Measurements from ENCODE around the gene PEX11B. TPM values are rescaled to one million over a fixed set of nuclear protein-coding genes. Genes with fewer than 3 reads are reported as not detected.
A peak's percentile ranks its signal among the peaks of the same experiment; 100 is the strongest.

PEX11B gene
- total RNA-seq, 1 donor: 28.5 TPM

DNA sequence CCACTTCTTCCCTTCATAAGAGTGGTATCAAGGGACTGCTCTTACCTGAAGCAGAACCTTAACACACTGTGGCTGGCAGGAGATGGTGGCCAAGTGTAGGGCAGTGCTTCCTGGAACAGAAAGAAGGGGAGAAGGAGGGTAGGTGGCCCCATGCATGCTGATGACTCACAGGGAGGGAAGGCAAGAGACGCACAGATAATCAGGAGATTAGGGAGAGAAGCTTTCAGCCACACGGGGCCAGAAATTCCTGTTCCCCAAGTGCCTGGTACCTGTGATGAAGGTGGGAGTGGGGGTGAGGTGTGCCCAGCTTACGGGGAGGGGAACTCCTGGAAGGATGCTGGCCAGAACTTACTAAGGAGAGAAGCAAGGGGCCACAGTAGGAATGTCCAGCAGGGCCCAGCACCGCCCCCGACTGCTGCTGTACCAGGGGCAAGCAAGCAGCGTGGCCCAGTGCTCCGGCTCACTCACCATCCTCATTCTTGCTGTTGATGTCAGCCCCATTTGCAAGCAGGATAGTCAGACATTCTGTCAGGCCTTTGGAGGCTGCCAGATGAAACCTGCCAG lies 40.5 kb downstream of the PEX11B start:
- no peak overlapping the region for H3K4me3 ChIP-seq (ENCODE audit: low read depth, low read length)
- TF ChIP-seq, protein P1, sequence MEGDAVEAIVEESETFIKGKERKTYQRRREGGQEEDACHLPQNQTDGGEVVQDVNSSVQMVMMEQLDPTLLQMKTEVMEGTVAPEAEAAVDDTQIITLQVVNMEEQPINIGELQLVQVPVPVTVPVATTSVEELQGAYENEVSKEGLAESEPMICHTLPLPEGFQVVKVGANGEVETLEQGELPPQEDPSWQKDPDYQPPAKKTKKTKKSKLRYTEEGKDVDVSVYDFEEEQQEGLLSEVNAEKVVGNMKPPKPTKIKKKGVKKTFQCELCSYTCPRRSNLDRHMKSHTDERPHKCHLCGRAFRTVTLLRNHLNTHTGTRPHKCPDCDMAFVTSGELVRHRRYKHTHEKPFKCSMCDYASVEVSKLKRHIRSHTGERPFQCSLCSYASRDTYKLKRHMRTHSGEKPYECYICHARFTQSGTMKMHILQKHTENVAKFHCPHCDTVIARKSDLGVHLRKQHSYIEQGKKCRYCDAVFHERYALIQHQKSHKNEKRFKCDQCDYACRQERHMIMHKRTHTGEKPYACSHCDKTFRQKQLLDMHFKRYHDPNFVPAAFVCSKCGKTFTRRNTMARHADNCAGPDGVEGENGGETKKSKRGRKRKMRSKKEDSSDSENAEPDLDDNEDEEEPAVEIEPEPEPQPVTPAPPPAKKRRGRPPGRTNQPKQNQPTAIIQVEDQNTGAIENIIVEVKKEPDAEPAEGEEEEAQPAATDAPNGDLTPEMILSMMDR (IDR thresholded peaks at IDR 0.05; ENCODE audit: insufficient read depth, low read depth, low read length): no peak
- DNase-seq (ENCODE audit: low read depth): no peak

DNA sequence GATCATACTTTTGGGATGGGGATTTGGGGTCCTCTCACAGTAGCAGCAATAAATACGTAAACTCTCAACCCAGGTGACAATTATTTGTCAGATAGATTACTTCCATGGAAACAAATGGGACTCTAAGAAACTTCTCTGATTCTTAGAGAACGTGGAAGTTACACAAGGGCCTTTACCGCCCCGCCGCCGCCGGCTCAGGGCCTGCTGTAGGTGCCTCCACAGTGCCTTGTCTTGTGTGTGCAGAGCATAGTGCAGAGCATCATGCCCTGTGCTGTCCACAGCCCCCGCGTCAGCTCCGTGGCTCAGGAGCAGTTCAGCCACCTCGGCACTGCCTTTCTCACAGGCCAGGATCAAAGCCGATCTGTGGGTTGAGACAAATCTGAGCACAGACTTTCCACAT lies 43.9 kb downstream of the PEX11B start:
- DNase-seq (ENCODE audit: low read depth): no peak
- TF ChIP-seq, protein P1 (IDR thresholded peaks at IDR 0.05; ENCODE audit: insufficient read depth, low read depth, low read length): no peak
- no peak overlapping the region for H3K4me3 ChIP-seq (ENCODE audit: low read depth, low read length)

DNA sequence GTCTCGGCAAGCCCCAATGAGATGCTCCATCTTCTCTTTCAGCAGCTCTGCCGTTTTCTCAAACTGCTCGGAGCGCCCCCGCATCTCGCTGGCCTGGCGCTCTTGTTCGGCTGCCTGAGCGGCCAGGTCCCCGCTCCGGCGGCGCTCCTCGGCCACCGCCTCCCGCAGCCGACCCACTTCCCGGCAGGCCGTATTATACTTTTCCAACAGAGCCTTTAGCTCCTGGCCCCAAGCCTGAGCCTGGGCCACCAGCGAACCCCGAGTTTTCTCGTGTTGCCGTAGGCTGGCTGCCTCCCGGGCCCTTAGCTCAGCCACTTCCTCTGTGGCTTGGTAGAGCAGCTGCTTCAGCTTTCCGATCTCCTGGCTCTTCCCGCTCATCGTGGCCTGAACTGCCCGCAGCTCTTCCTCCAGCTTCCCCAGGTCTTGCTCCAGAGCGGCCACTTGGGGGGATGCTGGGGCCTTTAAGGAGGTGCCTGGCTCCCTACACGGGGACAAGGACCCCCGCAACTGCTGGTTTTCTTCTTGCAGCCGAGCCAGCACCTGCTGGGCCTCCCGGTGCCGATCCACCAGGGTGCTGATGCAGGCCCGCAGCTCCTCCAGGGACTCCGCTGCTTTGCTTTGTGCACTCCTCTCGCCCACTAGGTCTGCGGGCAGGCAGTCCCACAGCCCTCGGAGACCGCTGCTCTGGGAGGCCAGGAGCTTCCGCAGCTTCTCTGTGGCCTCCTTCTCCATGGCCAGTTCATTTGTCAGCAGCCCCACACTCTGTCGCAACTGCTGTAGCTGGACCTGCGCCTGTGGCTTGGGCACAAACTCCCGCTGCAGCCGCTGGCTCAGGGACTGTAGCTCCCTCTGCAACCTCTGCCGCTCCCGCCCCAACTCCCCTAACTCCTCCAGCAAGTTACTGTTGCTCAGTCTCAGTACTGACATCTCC lies 46.3 kb downstream of the PEX11B start:
- H3K4me3 ChIP-seq (ENCODE audit: low read depth, low read length): peak overlapping the region; percentile 43
- DNase-seq (ENCODE audit: low read depth): peak; percentile 45
- TF ChIP-seq, protein P1 (IDR thresholded peaks at IDR 0.05; ENCODE audit: insufficient read depth, low read depth, low read length): no peak

DNA sequence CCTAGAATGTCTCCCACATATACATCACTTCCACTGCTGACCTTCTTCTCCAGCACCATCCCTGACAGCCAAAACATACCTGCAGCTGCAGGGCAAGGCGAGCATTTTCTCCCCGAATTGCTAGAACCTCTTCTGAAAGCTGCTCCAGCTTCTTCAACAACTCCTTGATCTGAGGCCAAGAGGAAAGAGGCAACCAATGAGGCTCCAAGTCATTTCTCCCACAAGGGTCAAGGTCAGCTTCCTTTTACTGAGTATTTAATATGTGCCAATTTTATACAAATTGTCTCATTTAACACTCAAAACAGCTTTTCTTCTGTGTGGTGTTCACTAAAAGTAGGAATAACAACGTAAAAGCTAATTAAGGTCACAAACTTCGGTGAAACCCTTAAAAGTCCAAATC lies 50.3 kb downstream of the PEX11B start:
- no peak overlapping the region for H3K4me3 ChIP-seq (ENCODE audit: low read depth, low read length)
- DNase-seq (ENCODE audit: low read depth): no peak
- TF ChIP-seq, protein P1 (IDR thresholded peaks at IDR 0.05; ENCODE audit: insufficient read depth, low read depth, low read length): no peak

DNA sequence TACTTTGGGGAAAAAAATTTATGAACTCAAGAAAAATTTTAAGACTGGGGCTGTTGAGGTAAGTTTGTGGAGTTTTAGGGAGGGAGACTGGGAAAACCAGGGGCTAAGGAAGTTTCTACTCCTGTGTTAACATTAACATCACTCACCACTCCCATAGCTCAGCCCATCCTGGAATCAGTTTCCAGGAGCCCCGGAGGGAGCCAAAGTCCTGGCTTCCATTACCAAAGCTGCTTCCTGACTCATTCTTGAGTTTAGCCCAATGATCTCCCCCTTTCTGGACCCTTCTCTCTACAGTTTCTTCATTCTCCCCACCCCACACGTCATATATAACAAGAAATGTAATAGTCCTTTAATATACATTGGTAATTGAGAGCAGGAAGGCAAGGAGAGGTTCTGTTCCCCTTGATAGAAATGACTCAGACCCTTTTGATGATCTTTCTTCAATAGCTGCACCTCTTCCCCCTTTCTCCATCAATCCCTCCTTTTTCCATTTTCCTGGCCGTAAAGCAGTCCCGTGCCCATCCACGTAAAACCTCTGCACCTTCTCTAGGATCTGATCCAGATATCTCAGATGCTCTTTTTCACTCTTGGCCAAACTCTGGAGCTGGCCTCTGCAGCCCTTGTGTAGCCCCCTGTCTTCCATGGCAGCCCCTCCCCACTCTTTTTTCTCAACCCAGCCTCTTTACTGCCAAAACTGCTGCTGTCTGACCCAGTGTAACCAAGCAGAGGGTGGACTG lies 55.1 kb downstream of the PEX11B start:
- DNase-seq (ENCODE audit: low read depth): no peak
- TF ChIP-seq, protein P1 (IDR thresholded peaks at IDR 0.05; ENCODE audit: insufficient read depth, low read depth, low read length): no peak
- no peak overlapping the region for H3K4me3 ChIP-seq (ENCODE audit: low read depth, low read length)

Other genes starting within 250 kb of the PEX11B start
- under 0.01 and 0.32 TPM in 2 replicates for gene PDZK1, start 211.3 kb downstream of the PEX11B start, total RNA-seq
- under 0.01 TPM in 2 replicates for gene CD160, start 199.2 kb downstream of the PEX11B start, total RNA-seq
- gene RNF115, start 94.6 kb downstream of the PEX11B start, total RNA-seq: 16.4 TPM in 2 replicates
- gene POLR3C, start 94.5 kb downstream of the PEX11B start, total RNA-seq: 41.5 and 53.1 TPM in 2 replicates
- 6.0 and 6.8 TPM in 2 replicates for gene NUDT17, start 73.1 kb downstream of the PEX11B start, total RNA-seq
- 15.5 and 18.4 TPM in 2 replicates for gene PIAS3, start 59.6 kb downstream of the PEX11B start, total RNA-seq
- gene ANKRD35, start 32.9 kb downstream of the PEX11B start, total RNA-seq: 1.3 TPM in 2 replicates
- 0.43 and 1.3 TPM in 2 replicates for gene ITGA10, start 8.7 kb downstream of the PEX11B start, total RNA-seq
- gene RBM8A, start 8.8 kb upstream of the PEX11B start, total RNA-seq: 58.0 and 76.9 TPM in 2 replicates
- 31.6 and 40.2 TPM in 2 replicates for gene LIX1L, start 39.3 kb upstream of the PEX11B start, total RNA-seq
- gene ANKRD34A, start 45.9 kb upstream of the PEX11B start, total RNA-seq: 1.3 and 1.6 TPM in 2 replicates
- 11.2 and 14.8 TPM in 2 replicates for gene POLR3GL, start 46.0 kb upstream of the PEX11B start, total RNA-seq
- 69.5 and 205 TPM in 2 replicates for gene TXNIP, start 77.9 kb upstream of the PEX11B start, total RNA-seq
- gene HJV, start 103.0 kb upstream of the PEX11B start, total RNA-seq: not detected in 2 replicates
- 1.3 and 2.3 TPM in 2 replicates for gene NBPF10, start 226.1 kb upstream of the PEX11B start, total RNA-seq

Measured in fibroblast of villous mesenchyme (primary cell).